Measurements from ENCODE around the gene DHCR7.

DNA sequence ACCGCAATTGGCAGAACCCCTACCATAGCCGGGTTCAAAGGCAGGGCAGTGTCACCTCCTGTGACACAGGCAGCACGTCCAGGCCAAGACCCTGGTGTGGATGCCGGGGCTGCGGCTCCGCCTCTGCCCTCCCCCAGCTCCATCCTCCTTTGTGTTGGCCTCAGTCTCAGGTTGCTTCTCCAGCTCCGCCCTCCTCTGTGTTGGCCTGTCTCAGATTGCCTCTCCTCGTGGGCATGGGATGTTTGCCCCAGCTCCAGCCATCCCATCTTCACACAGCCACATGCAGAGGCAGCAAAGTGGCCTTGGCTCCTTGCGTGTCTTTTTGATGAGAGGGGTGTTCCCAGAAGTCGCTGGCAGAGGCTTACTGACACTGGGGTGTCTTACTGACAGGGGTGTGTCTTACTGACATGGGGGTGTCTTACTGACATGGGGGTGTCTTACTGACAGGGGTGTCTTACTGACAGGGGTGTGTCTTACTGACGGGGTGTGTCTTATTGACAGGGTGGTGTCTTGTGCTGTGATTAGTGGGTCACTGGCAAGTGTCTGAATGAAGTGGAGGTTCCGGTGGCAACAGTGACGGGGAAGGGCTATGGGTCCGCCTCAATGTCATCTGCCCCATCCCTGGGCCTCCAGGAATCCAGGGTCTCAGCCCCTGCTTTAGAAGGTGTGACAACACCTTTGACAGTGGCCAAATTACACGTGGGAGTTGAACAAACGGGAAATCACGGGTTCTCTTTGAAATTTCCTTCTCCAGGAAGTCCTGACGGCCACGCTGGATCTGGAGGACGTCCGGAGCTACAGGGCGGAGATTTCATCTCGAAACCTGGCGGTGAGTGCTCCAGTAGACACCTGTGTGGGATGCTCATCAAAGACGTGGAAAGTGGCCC lies 29.7 kb upstream of the DHCR7 start:
- TF ChIP-seq, protein P1, sequence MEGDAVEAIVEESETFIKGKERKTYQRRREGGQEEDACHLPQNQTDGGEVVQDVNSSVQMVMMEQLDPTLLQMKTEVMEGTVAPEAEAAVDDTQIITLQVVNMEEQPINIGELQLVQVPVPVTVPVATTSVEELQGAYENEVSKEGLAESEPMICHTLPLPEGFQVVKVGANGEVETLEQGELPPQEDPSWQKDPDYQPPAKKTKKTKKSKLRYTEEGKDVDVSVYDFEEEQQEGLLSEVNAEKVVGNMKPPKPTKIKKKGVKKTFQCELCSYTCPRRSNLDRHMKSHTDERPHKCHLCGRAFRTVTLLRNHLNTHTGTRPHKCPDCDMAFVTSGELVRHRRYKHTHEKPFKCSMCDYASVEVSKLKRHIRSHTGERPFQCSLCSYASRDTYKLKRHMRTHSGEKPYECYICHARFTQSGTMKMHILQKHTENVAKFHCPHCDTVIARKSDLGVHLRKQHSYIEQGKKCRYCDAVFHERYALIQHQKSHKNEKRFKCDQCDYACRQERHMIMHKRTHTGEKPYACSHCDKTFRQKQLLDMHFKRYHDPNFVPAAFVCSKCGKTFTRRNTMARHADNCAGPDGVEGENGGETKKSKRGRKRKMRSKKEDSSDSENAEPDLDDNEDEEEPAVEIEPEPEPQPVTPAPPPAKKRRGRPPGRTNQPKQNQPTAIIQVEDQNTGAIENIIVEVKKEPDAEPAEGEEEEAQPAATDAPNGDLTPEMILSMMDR (IDR thresholded peaks at IDR 0.05), result no peak
- TF ChIP-seq EP300 (IDR thresholded peaks at IDR 0.05) (no peak), POLR2A (IDR thresholded peaks at IDR 0.05) (no peak)

Measured in upper lobe of left lung (tissue), 4 donors.